ENCODE data around the gene CCNQ. TPM values are rescaled to one million over a fixed set of nuclear protein-coding genes. Genes with fewer than 3 reads are reported as not detected.

CCNQ gene
- total and polyA plus RNA-seq, 4 donors: 8.9 to 14.7 (median 9.8) TPM

DNA sequence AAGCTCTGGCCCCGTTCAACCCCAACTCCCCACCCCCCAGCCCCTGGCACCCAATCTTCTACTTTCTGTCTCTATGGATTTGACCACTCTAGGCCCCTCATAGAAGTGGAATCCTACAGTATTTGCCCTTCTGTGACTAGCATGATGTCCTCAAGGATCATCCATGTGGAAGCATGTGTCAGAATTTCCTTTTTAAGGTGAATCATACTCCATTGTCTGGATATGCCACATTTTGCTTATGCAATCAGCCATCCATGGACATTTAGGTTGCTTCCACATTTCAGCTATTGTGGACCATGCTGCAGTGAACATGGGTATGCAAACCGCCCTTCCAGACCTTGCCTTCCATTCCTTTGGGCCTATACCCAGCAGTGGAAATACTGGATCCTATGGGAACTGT is 15.5 kb downstream of the CCNQ start:
- Histone ChIP-seq H3K36me3 (ENCODE audit: control insufficient read depth in 4 of 4, insufficient read depth in 3 of 4, low read depth in 1 of 4, low read length in 3 of 4) (peaks cover 0 to 6% (median 0%) of the 10 kb centered on the region in 4 donors), H3K27ac (ENCODE audit: low read depth in 1 of 2, low read length in 2 of 2) (no peak overlapping the region), H3K4me1 (ENCODE audit: control insufficient read depth in 4 of 4, insufficient read depth in 4 of 4, low read length in 3 of 4) (peaks cover 0 to 1% (median 0%) of the 10 kb centered on the region in 4 donors), H3K9ac (ENCODE audit: low read depth in 1 of 2, low read length in 2 of 2) (no peak overlapping the region), H3K9me3 (ENCODE audit: control insufficient read depth in 4 of 4, low read length in 3 of 4) (no peaks in the 10 kb centered on the region), H3K27me3 (ENCODE audit: control insufficient read depth in 4 of 4, insufficient read depth in 4 of 4, low read length in 3 of 4) (peaks cover 0 to 2% (median 0%) of the 10 kb centered on the region in 4 donors), H3K4me3 (ENCODE audit: low read depth in 1 of 3, low read length in 3 of 3) (no peak overlapping the region)
- no peak for TF ChIP-seq GABPA (IDR thresholded peaks at IDR 0.05 in 1 of 2, conservative IDR thresholded peaks at IDR 0.05 in 1 of 2)
- TF ChIP-seq FOXA2 (IDR thresholded peaks at IDR 0.05): no peak
- TF ChIP-seq, protein P1, sequence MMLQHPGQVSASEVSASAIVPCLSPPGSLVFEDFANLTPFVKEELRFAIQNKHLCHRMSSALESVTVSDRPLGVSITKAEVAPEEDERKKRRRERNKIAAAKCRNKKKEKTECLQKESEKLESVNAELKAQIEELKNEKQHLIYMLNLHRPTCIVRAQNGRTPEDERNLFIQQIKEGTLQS (IDR thresholded peaks at IDR 0.05): no peak
- TF ChIP-seq, protein P2, sequence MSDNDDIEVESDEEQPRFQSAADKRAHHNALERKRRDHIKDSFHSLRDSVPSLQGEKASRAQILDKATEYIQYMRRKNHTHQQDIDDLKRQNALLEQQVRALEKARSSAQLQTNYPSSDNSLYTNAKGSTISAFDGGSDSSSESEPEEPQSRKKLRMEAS (IDR thresholded peaks at IDR 0.05): no peak
- DNase-seq (ENCODE audit: low spot score): no peak
- 79% methylated on average over 2 of the region's 2 CpGs for WGBS

DNA sequence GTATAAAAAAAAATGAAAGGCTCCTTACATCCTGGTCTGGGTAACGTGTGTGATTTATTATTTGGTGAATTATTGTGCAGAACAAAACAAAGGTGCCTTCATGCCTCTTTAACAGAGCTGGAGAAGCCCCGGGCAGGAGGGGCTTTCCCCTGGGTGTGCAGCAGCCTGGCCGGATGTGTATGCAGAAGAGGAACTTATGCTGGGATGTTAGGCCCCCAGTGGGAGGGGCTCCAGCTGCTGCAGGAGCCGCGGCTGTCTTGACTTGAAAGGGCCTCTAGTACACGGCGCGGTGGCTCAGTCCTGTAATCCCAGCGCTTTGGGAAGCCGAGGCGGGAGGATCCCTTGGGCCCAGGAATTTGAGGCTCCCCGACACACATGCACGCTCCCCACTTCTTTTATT is 16.0 kb downstream of the CCNQ start:
- WGBS: 47% methylated on average over 13 of the region's 13 CpGs
- Histone ChIP-seq H3K36me3 (ENCODE audit: control insufficient read depth in 4 of 4, insufficient read depth in 3 of 4, low read depth in 1 of 4, low read length in 3 of 4) (peaks cover 0 to 3% (median 0%) of the 10 kb centered on the region in 4 donors), H3K27me3 (ENCODE audit: control insufficient read depth in 4 of 4, insufficient read depth in 4 of 4, low read length in 3 of 4) (peaks cover 0 to 2% (median 0%) of the 10 kb centered on the region in 4 donors), H3K27ac (ENCODE audit: low read depth in 1 of 2, low read length in 2 of 2) (no peak overlapping the region), H3K4me1 (ENCODE audit: control insufficient read depth in 4 of 4, insufficient read depth in 4 of 4, low read length in 3 of 4) (peaks cover 0 to 1% (median 0%) of the 10 kb centered on the region in 4 donors), H3K4me3 (ENCODE audit: low read depth in 1 of 3, low read length in 3 of 3) (no peak overlapping the region), H3K9me3 (ENCODE audit: control insufficient read depth in 4 of 4, low read length in 3 of 4) (no peaks in the 10 kb centered on the region), H3K9ac (ENCODE audit: low read depth in 1 of 2, low read length in 2 of 2) (no peak overlapping the region)
- TF ChIP-seq REST (IDR thresholded peaks at IDR 0.05) (no peak), NR2F2 (IDR thresholded peaks at IDR 0.05) (no peak), EGR1 (IDR thresholded peaks at IDR 0.05; ENCODE audit: low read depth in 2 of 2) (no peak), SP1 (IDR thresholded peaks at IDR 0.05) (no peak), GABPA (IDR thresholded peaks at IDR 0.05 in 1 of 2, conservative IDR thresholded peaks at IDR 0.05 in 1 of 2) (no peak)
- TF ChIP-seq, protein P2 (IDR thresholded peaks at IDR 0.05): no peak
- no peak for DNase-seq (ENCODE audit: low spot score)

- Histone ChIP-seq H3K36me3 (ENCODE audit: control insufficient read depth in 4 of 4, insufficient read depth in 3 of 4, low read depth in 1 of 4, low read length in 3 of 4) (no peaks in the 10 kb centered on the region), H3K9ac (ENCODE audit: low read depth in 1 of 2, low read length in 2 of 2) (no peak overlapping the region), H3K27me3 (ENCODE audit: control insufficient read depth in 4 of 4, insufficient read depth in 4 of 4, low read length in 3 of 4) (peaks cover 0 to 2% (median 0%) of the 10 kb centered on the region in 4 donors), H3K4me3 (ENCODE audit: low read depth in 1 of 3, low read length in 3 of 3) (no peak overlapping the region), H3K27ac (ENCODE audit: low read depth in 1 of 2, low read length in 2 of 2) (no peak overlapping the region), H3K4me1 (ENCODE audit: control insufficient read depth in 4 of 4, insufficient read depth in 4 of 4, low read length in 3 of 4) (peaks cover 0 to 1% (median 0%) of the 10 kb centered on the region in 4 donors), H3K9me3 (ENCODE audit: control insufficient read depth in 4 of 4, low read length in 3 of 4) (no peaks in the 10 kb centered on the region)
- no peak for DNase-seq (ENCODE audit: low spot score)
- WGBS: 75% methylated on average over 14 of the region's 14 CpGs
- no peak for TF ChIP-seq RAD21 (IDR thresholded peaks at IDR 0.05)
- TF ChIP-seq FOXA2 (IDR thresholded peaks at IDR 0.05): no peak
- TF ChIP-seq, protein P2 (IDR thresholded peaks at IDR 0.05): no peak
- no peak for TF ChIP-seq TAF1 (conservative IDR thresholded peaks at IDR 0.05)
- TF ChIP-seq GABPA (IDR thresholded peaks at IDR 0.05 in 1 of 2, conservative IDR thresholded peaks at IDR 0.05 in 1 of 2): no peak
- TF ChIP-seq, protein P3, sequence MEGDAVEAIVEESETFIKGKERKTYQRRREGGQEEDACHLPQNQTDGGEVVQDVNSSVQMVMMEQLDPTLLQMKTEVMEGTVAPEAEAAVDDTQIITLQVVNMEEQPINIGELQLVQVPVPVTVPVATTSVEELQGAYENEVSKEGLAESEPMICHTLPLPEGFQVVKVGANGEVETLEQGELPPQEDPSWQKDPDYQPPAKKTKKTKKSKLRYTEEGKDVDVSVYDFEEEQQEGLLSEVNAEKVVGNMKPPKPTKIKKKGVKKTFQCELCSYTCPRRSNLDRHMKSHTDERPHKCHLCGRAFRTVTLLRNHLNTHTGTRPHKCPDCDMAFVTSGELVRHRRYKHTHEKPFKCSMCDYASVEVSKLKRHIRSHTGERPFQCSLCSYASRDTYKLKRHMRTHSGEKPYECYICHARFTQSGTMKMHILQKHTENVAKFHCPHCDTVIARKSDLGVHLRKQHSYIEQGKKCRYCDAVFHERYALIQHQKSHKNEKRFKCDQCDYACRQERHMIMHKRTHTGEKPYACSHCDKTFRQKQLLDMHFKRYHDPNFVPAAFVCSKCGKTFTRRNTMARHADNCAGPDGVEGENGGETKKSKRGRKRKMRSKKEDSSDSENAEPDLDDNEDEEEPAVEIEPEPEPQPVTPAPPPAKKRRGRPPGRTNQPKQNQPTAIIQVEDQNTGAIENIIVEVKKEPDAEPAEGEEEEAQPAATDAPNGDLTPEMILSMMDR (IDR thresholded peaks at IDR 0.05; ENCODE audit: low read depth, low read length, missing input control): no peak
- no peak for TF ChIP-seq HNF4A (conservative IDR thresholded peaks at IDR 0.05)
- TF ChIP-seq FOXA1 (IDR thresholded peaks at IDR 0.05): no peak
- TF ChIP-seq EGR1 (IDR thresholded peaks at IDR 0.05; ENCODE audit: low read depth in 2 of 2): no peak
- TF ChIP-seq, protein P1 (IDR thresholded peaks at IDR 0.05): no peak
- TF ChIP-seq YY1 (IDR thresholded peaks at IDR 0.05): no peak
- TF ChIP-seq SP1 (IDR thresholded peaks at IDR 0.05): no peak
- TF ChIP-seq REST (IDR thresholded peaks at IDR 0.05): no peak
Observed at GRCh38 chrX:153580700-153581386, 18.1 kb downstream of the CCNQ start.

All from liver (tissue), 9 donors.